Liver (tissue), 3 donors: Measurements from ENCODE around the gene FABP3.

ENCODE experiments used
- JUND ChIP-seq, 2 donors: IDR thresholded peaks; 2 replicates each; pipeline ENCODE4 v1.6.1; 2016; ENCODE audit warnings: antibody characterized with exemption in 2 of 2
- TF ChIP-seq, protein P1 (sequence below): fragments of 150-350 bp; IDR thresholded peaks from 2 replicates; pipeline ENCODE4 v1.5.1; 2017; ENCODE audit warnings: improper control_type of control experiment, low read depth, low read length; ENCODE audit not compliant: missing input control
- TF ChIP-seq, protein P2 (sequence below): IDR thresholded peaks from 2 replicates; pipeline ENCODE4 v1.6.1; 2016; ENCODE audit warnings: antibody characterized with exemption, mild to moderate bottlenecking
- TF ChIP-seq, protein P3 (sequence below): IDR thresholded peaks from 2 replicates; pipeline ENCODE4 v1.6.1; 2016; ENCODE audit warnings: antibody characterized with exemption
- TF ChIP-seq, protein P4 (sequence below): IDR thresholded peaks from 2 replicates; pipeline ENCODE4 v1.6.1; 2016; ENCODE audit warnings: antibody characterized with exemption
- donor health status: healthy.
- donor health status: healthy.

DNA sequence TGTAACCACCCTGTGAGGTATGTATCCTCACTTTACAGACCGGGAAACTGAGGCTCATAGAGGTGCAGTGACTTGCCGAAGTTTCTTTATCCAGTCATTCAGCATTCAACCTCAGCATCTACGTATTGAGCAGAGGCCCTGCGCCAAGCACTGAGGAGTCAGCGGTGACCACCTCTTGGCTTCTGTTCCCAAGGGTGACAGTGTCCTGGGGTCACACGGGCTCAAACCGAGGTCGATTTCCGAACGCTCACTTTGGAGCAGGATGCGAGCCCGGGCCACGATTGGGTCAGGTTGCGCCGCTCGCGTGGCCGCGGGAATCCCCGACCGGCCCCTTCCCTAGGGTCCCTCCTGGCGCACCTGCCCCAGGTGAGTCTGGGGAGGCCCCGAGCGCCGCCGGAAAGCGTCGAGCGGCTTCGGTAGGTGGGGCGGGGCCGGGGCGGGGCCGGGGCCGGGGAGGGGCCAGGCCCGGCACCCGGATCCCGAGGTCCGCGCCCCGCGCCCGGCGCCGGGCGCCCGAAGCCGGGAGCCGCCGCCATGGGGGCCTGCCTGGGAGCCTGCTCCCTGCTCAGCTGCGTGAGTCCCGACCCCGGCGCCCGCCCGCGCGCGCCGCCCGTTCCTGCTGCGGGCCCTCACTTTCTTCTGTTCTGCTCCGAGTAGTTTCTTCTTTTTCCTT lies 40.0 kb upstream of the FABP3 start, which contains the start of gene SERINC2:
- TF ChIP-seq, protein P1, sequence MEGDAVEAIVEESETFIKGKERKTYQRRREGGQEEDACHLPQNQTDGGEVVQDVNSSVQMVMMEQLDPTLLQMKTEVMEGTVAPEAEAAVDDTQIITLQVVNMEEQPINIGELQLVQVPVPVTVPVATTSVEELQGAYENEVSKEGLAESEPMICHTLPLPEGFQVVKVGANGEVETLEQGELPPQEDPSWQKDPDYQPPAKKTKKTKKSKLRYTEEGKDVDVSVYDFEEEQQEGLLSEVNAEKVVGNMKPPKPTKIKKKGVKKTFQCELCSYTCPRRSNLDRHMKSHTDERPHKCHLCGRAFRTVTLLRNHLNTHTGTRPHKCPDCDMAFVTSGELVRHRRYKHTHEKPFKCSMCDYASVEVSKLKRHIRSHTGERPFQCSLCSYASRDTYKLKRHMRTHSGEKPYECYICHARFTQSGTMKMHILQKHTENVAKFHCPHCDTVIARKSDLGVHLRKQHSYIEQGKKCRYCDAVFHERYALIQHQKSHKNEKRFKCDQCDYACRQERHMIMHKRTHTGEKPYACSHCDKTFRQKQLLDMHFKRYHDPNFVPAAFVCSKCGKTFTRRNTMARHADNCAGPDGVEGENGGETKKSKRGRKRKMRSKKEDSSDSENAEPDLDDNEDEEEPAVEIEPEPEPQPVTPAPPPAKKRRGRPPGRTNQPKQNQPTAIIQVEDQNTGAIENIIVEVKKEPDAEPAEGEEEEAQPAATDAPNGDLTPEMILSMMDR = no peak
- TF ChIP-seq, protein P2, sequence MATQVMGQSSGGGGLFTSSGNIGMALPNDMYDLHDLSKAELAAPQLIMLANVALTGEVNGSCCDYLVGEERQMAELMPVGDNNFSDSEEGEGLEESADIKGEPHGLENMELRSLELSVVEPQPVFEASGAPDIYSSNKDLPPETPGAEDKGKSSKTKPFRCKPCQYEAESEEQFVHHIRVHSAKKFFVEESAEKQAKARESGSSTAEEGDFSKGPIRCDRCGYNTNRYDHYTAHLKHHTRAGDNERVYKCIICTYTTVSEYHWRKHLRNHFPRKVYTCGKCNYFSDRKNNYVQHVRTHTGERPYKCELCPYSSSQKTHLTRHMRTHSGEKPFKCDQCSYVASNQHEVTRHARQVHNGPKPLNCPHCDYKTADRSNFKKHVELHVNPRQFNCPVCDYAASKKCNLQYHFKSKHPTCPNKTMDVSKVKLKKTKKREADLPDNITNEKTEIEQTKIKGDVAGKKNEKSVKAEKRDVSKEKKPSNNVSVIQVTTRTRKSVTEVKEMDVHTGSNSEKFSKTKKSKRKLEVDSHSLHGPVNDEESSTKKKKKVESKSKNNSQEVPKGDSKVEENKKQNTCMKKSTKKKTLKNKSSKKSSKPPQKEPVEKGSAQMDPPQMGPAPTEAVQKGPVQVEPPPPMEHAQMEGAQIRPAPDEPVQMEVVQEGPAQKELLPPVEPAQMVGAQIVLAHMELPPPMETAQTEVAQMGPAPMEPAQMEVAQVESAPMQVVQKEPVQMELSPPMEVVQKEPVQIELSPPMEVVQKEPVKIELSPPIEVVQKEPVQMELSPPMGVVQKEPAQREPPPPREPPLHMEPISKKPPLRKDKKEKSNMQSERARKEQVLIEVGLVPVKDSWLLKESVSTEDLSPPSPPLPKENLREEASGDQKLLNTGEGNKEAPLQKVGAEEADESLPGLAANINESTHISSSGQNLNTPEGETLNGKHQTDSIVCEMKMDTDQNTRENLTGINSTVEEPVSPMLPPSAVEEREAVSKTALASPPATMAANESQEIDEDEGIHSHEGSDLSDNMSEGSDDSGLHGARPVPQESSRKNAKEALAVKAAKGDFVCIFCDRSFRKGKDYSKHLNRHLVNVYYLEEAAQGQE = no peak
- no peak for TF ChIP-seq JUND (IDR thresholded peaks at IDR 0.05)
- TF ChIP-seq, protein P3, sequence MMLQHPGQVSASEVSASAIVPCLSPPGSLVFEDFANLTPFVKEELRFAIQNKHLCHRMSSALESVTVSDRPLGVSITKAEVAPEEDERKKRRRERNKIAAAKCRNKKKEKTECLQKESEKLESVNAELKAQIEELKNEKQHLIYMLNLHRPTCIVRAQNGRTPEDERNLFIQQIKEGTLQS = no peak
- TF ChIP-seq, protein P4, sequence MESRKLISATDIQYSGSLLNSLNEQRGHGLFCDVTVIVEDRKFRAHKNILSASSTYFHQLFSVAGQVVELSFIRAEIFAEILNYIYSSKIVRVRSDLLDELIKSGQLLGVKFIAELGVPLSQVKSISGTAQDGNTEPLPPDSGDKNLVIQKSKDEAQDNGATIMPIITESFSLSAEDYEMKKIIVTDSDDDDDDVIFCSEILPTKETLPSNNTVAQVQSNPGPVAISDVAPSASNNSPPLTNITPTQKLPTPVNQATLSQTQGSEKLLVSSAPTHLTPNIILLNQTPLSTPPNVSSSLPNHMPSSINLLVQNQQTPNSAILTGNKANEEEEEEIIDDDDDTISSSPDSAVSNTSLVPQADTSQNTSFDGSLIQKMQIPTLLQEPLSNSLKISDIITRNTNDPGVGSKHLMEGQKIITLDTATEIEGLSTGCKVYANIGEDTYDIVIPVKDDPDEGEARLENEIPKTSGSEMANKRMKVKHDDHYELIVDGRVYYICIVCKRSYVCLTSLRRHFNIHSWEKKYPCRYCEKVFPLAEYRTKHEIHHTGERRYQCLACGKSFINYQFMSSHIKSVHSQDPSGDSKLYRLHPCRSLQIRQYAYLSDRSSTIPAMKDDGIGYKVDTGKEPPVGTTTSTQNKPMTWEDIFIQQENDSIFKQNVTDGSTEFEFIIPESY = no peak
